ENCODE results near the gene ZNF189. TPM values are rescaled to one million over a fixed set of nuclear protein-coding genes. Genes with fewer than 3 reads are reported as not detected.

ZNF189 gene
- total RNA-seq, 1 experiment from 2014 or later = 15.8 TPM

- H3K27me3 Mint-ChIP-seq (ENCODE audit: low read depth) = no peaks in the 10 kb centered on the region; the same call in 1 of the 2 replicates
- Histone ChIP-seq H3K23me2 (ENCODE audit: insufficient read length, low read depth, low read length, poor library complexity, severe bottlenecking) (no peaks in the 10 kb centered on the region), H3K79me1 (ENCODE audit: insufficient read depth, low read depth, low read length, poor library complexity, severe bottlenecking) (no peaks in the 10 kb centered on the region), H3K4me2 (ENCODE audit: insufficient read depth, insufficient read length, low read length) (no peak overlapping the region), H3K9me3 (ENCODE audit: control insufficient read depth, low read depth, low read length) (no peaks in the 10 kb centered on the region), H3K79me2 (ENCODE audit: insufficient read depth, low read length) (peaks cover 7% of the 10 kb centered on the region; the same call in 1 of the 2 replicates), H2BK120ac (ENCODE audit: low read depth, low read length, poor library complexity, severe bottlenecking) (no peak overlapping the region), H3T11ph (ENCODE audit: low read length) (no peak overlapping the region), H4K91ac (ENCODE audit: insufficient read length, low read depth, low read length) (no peak overlapping the region), H3K27ac (ENCODE audit: insufficient read length, low read depth, low read length) (no peak overlapping the region), H2BK12ac (ENCODE audit: insufficient read length, low read depth, low read length) (no peak overlapping the region), H2BK5ac (ENCODE audit: insufficient read length, low read length) (no peak overlapping the region), H3K4me1 (ENCODE audit: insufficient read depth, low read length) (no peaks in the 10 kb centered on the region), H2BK15ac (ENCODE audit: low read depth, low read length) (no peak overlapping the region), H3K18ac (ENCODE audit: insufficient read length, low read depth, low read length) (no peak overlapping the region), H2AFZ (ENCODE audit: low read length) (no peak overlapping the region), H3K4ac (ENCODE audit: low read depth, low read length) (no peak overlapping the region), H2BK20ac (ENCODE audit: low read depth, low read length, poor library complexity, severe bottlenecking) (no peak overlapping the region), H4K8ac (replicated peaks; ENCODE audit: insufficient read length, low read depth, low read length) (no peak overlapping the region), H3K27me3 (ENCODE audit: insufficient read depth, low read length) (no peaks in the 10 kb centered on the region), H3K56ac (ENCODE audit: insufficient read length, low read depth, low read length) (no peak overlapping the region), H3K9ac (ENCODE audit: extremely low read depth, insufficient read length, low read length) (no peak overlapping the region), H3K23ac (ENCODE audit: insufficient read length, low read depth, low read length) (no peak overlapping the region), H4K20me1 (ENCODE audit: control insufficient read depth, insufficient read depth, insufficient read length) (no peaks in the 10 kb centered on the region), H3K14ac (ENCODE audit: insufficient read depth, low read length) (no peak overlapping the region), H4K5ac (ENCODE audit: insufficient read length, low read depth, low read length) (no peak overlapping the region), H2AK5ac (ENCODE audit: insufficient read length, low read length) (no peak overlapping the region)
- peak; percentile 73 for TF ChIP-seq CTCF (conservative IDR thresholded peaks at IDR 0.05)
- DNase-seq = no peak
- H3K27ac Mint-ChIP-seq = peak overlapping the region in 1 of 3 experiments; percentile 42; a peak in 4 of 7 replicates
- H3K4me1 Mint-ChIP-seq = peaks cover 24 to 27% of the 10 kb centered on the region in 2 experiments
- peaks cover 53 to 71% (median 68%) of the 10 kb centered on the region in 3 experiments for H3K36me3 Mint-ChIP-seq (ENCODE audit: insufficient read depth in 1 of 3, low read depth in 3 of 3)
- H3K9me3 Mint-ChIP-seq = peaks cover 25 to 34% of the 10 kb centered on the region in 2 experiments
- WGBS (ENCODE audit: extremely low coverage, insufficient read length, low lambda C conversion rate) = no CpG with 5 or more reads among the region's 6 CpGs
- H3K4me3 Mint-ChIP-seq = no peak overlapping the region
Observed at GRCh38 chr9:101387871-101388506, 10.7 kb upstream of the ZNF189 start.
